ENCODE results near the gene NFYA. TPM values are rescaled to one million over a fixed set of nuclear protein-coding genes. Genes with fewer than 3 reads are reported as not detected.
A peak's percentile ranks its signal among the peaks of the same experiment; 100 is the strongest.

The NFYA gene
- total and polyA plus RNA-seq, 9 of the 15 experiments (the other 6 are each of a cell fraction or from before 2014, with no cell fraction given) = 7.3 to 37.1 (median 21.8) TPM

DNA sequence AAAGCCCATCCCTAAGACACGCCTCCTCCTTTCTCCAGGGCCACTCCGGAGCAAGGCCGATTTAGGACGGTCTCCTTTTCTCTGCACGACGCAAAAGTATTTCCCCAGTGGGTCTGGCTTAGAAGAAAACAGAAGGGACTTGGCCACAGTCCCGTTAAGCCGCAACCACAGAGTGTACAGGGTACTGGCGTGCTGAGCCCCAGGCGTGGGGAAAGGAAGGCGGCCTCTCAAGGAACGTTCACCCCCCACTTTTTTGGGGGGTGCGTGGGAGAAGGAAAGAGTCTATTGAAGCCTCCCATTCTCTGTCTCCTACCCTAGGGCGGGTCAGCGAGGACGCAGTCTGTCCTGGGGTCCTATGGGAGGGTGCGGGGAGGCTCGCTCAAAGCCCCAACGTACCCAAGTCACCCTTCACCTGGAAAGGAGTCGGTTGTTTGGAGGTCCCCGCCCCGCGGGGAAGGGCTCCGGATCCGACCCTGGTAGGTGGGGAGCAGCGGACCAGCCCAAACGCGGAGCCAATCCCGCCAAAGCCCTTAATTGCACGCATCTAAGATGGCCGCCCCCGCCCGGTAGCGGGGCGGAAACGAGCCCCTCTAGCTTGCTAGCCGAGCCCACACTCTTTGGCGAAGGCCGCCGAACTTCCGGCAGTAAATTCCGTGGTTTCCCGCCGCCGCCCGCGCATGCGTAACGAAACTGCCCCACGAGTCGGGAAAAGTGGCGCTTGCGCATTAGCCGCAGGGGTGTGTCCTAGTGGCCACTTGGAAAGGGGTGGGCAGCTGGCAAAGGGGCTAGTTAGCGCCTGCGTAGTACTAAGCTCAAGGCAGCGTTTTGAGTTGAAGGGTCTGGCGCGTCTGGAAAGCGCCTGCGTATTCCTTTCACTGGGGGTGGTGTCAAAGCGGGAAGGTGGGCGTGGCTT, 595 bp upstream of the NFYA start, which contains the start of gene OARD1 (continued):
- TF ChIP-seq, protein P1, sequence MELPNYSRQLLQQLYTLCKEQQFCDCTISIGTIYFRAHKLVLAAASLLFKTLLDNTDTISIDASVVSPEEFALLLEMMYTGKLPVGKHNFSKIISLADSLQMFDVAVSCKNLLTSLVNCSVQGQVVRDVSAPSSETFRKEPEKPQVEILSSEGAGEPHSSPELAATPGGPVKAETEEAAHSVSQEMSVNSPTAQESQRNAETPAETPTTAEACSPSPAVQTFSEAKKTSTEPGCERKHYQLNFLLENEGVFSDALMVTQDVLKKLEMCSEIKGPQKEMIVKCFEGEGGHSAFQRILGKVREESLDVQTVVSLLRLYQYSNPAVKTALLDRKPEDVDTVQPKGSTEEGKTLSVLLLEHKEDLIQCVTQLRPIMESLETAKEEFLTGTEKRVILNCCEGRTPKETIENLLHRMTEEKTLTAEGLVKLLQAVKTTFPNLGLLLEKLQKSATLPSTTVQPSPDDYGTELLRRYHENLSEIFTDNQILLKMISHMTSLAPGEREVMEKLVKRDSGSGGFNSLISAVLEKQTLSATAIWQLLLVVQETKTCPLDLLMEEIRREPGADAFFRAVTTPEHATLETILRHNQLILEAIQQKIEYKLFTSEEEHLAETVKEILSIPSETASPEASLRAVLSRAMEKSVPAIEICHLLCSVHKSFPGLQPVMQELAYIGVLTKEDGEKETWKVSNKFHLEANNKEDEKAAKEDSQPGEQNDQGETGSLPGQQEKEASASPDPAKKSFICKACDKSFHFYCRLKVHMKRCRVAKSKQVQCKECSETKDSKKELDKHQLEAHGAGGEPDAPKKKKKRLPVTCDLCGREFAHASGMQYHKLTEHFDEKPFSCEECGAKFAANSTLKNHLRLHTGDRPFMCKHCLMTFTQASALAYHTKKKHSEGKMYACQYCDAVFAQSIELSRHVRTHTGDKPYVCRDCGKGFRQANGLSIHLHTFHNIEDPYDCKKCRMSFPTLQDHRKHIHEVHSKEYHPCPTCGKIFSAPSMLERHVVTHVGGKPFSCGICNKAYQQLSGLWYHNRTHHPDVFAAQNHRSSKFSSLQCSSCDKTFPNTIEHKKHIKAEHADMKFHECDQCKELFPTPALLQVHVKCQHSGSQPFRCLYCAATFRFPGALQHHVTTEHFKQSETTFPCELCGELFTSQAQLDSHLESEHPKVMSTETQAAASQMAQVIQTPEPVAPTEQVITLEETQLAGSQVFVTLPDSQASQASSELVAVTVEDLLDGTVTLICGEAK (IDR thresholded peaks at IDR 0.05) = peak; percentile 95
- TF ChIP-seq, protein P1 (CRISPR knock-in tag; IDR thresholded peaks at IDR 0.05) = no peak
- TF ChIP-seq MAFK (IDR thresholded peaks at IDR 0.05; ENCODE audit: low read length) (no peak), KHSRP (IDR thresholded peaks at IDR 0.05) (no peak), POLR3G (IDR thresholded peaks at IDR 0.05; ENCODE audit: extremely low read depth, insufficient read length, insufficient replicate concordance) (no peak), ZNF212 (CRISPR knock-in tag; IDR thresholded peaks at IDR 0.05) (no peak), STAG1 (CRISPR knock-in tag; IDR thresholded peaks at IDR 0.05; ENCODE audit: borderline replicate concordance) (no peak), HNRNPH1 (optimal IDR thresholded peaks at IDR 0.05; ENCODE audit: low read depth, low read length) (no peak), CXXC5 (CRISPR knock-in tag; IDR thresholded peaks at IDR 0.05) (peak; percentile 95), ZKSCAN8 (CRISPR knock-in tag; IDR thresholded peaks at IDR 0.05) (no peak), MCM3 (IDR thresholded peaks at IDR 0.05) (no peak), ZNF696 (CRISPR knock-in tag; conservative IDR thresholded peaks at IDR 0.05) (no peak)
- TF ChIP-seq, protein P2, sequence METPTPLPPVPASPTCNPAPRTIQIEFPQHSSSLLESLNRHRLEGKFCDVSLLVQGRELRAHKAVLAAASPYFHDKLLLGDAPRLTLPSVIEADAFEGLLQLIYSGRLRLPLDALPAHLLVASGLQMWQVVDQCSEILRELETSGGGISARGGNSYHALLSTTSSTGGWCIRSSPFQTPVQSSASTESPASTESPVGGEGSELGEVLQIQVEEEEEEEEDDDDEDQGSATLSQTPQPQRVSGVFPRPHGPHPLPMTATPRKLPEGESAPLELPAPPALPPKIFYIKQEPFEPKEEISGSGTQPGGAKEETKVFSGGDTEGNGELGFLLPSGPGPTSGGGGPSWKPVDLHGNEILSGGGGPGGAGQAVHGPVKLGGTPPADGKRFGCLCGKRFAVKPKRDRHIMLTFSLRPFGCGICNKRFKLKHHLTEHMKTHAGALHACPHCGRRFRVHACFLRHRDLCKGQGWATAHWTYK (CRISPR knock-in tag; IDR thresholded peaks at IDR 0.05) = peak; percentile 93
- TF ChIP-seq, protein P3, sequence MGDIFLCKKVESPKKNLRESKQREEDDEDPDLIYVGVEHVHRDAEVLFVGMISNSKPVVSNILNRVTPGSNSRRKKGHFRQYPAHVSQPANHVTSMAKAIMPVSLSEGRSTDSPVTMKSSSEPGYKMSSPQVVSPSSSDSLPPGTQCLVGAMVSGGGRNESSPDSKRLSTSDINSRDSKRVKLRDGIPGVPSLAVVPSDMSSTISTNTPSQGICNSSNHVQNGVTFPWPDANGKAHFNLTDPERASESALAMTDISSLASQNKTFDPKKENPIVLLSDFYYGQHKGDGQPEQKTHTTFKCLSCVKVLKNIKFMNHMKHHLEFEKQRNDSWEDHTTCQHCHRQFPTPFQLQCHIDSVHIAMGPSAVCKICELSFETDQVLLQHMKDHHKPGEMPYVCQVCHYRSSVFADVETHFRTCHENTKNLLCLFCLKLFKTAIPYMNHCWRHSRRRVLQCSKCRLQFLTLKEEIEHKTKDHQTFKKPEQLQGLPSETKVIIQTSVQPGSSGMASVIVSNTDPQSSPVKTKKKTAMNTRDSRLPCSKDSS (IDR thresholded peaks at IDR 0.05; ENCODE audit: low read depth, partially characterized antibody) = no peak
- TF ChIP-seq, protein P4, sequence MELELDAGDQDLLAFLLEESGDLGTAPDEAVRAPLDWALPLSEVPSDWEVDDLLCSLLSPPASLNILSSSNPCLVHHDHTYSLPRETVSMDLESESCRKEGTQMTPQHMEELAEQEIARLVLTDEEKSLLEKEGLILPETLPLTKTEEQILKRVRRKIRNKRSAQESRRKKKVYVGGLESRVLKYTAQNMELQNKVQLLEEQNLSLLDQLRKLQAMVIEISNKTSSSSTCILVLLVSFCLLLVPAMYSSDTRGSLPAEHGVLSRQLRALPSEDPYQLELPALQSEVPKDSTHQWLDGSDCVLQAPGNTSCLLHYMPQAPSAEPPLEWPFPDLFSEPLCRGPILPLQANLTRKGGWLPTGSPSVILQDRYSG (tag; conservative IDR thresholded peaks at IDR 0.05; ENCODE audit: low read depth) = peak; percentile 67; the same call in 1 of the 2 replicates

All from K562 (cell line).